DND-41 (cell line): ENCODE measurements around the gene CLDN6.

Experiments
- EZH2 ChIP-seq: IDR thresholded peaks from 3 replicates; pipeline ENCODE4 v1.6.1; 2012; ENCODE audit warnings: borderline replicate concordance, low read depth, mild to moderate bottlenecking, moderate library complexity, low read length, inconsistent platforms; ENCODE audit not compliant: severe bottlenecking
- TF ChIP-seq, protein P1 (sequence below): IDR thresholded peaks from 2 replicates; pipeline ENCODE4 v1.5.1; 2012; ENCODE audit warnings: borderline replicate concordance, low read length, moderate library complexity, mild to moderate bottlenecking; ENCODE audit not compliant: poor library complexity, severe bottlenecking; ENCODE audit errors: extremely low read depth

DNA sequence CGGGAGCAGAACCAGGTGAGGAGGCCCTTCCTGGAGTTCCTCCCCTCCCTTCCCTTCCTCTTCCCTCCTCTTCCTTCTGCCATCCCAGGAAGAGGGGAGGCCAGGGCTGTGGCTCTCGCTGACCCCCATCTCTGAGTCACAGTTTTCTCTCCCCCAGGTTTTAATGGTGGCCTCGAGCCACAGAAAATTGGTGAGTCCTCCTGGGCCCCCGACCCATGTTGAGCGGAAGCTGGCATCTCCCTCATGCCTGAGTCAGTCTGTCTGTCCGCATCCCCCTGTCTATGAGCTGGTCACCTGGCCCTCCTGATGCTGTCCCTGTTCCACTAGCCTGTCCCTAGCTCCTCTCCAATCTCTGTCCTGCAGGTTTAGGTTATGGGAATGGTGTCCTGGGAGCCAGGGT is 18.1 kb downstream of the CLDN6 start:
- TF ChIP-seq, protein P1, sequence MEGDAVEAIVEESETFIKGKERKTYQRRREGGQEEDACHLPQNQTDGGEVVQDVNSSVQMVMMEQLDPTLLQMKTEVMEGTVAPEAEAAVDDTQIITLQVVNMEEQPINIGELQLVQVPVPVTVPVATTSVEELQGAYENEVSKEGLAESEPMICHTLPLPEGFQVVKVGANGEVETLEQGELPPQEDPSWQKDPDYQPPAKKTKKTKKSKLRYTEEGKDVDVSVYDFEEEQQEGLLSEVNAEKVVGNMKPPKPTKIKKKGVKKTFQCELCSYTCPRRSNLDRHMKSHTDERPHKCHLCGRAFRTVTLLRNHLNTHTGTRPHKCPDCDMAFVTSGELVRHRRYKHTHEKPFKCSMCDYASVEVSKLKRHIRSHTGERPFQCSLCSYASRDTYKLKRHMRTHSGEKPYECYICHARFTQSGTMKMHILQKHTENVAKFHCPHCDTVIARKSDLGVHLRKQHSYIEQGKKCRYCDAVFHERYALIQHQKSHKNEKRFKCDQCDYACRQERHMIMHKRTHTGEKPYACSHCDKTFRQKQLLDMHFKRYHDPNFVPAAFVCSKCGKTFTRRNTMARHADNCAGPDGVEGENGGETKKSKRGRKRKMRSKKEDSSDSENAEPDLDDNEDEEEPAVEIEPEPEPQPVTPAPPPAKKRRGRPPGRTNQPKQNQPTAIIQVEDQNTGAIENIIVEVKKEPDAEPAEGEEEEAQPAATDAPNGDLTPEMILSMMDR, result no peak
- no peak for TF ChIP-seq EZH2
